ENCODE measurements around the gene PRRG1. TPM values are rescaled to one million over a fixed set of nuclear protein-coding genes. Genes with fewer than 3 reads are reported as not detected.
"Not testable (repeated sequence)": the region's sequence is repeated elsewhere in the genome, so short reads cannot be mapped to it uniquely, and the experiment has no call there.

Gene PRRG1
- total RNA-seq, 1 donor from 2014 or later, result 8.0 TPM

- H3K27ac Mint-ChIP-seq (ENCODE audit: unreplicated experiment), result no peak overlapping the region
Measured at GRCh38 chrX:37468124-37468739, 119.1 kb downstream of the PRRG1 start.

GRCh38 chrX:37470711-37471110, 121.5 kb downstream of the PRRG1 start:
- Mint-ChIP-seq H3K4me1 (no peaks in the 10 kb centered on the region), H3K36me3 (ENCODE audit: low read depth) (peaks cover 3% of the 10 kb centered on the region), H3K27me3 (ENCODE audit: low read depth) (no peaks in the 10 kb centered on the region), H3K9me3 (peaks cover 3% of the 10 kb centered on the region), H3K4me3 (no peak overlapping the region), H3K27ac (ENCODE audit: unreplicated experiment) (no peak overlapping the region)
- DNase-seq (ENCODE audit: low read depth, low spot score), result no peak
- no peak for TF ChIP-seq CTCF (conservative IDR thresholded peaks at IDR 0.05)

More at GRCh38 chrX:37468124-37468739, 119.1 kb downstream of the PRRG1 start:
- no peak for DNase-seq (ENCODE audit: low read depth, low spot score)
- Mint-ChIP-seq H3K4me3 (no peak overlapping the region), H3K36me3 (ENCODE audit: low read depth) (peaks cover 8% of the 10 kb centered on the region), H3K27me3 (ENCODE audit: low read depth) (no peaks in the 10 kb centered on the region), H3K4me1 (no peaks in the 10 kb centered on the region), H3K9me3 (peaks cover 6% of the 10 kb centered on the region)
- TF ChIP-seq CTCF (conservative IDR thresholded peaks at IDR 0.05), result no peak

- no peak for TF ChIP-seq CTCF (conservative IDR thresholded peaks at IDR 0.05)
- no peaks in the 10 kb centered on the region for H3K4me1 Mint-ChIP-seq
Measured at GRCh38 chrX:37472836-37473235, 123.7 kb downstream of the PRRG1 start.

GRCh38 chrX:37474478-37474877, 125.3 kb downstream of the PRRG1 start:
- Mint-ChIP-seq H3K9me3 (peaks cover 5% of the 10 kb centered on the region), H3K4me1 (no peaks in the 10 kb centered on the region), H3K27ac (ENCODE audit: unreplicated experiment) (no peak overlapping the region), H3K36me3 (ENCODE audit: low read depth) (peaks cover 5% of the 10 kb centered on the region), H3K27me3 (ENCODE audit: low read depth) (no peaks in the 10 kb centered on the region), H3K4me3 (no peak overlapping the region)
- no peak for DNase-seq (ENCODE audit: low read depth, low spot score)
- TF ChIP-seq CTCF (conservative IDR thresholded peaks at IDR 0.05), result no peak

More at GRCh38 chrX:37472836-37473235, 123.7 kb downstream of the PRRG1 start:
- Mint-ChIP-seq H3K4me3 (no peak overlapping the region), H3K9me3 (peaks cover 2% of the 10 kb centered on the region), H3K27me3 (ENCODE audit: low read depth) (no peaks in the 10 kb centered on the region), H3K27ac (ENCODE audit: unreplicated experiment) (no peak overlapping the region), H3K36me3 (ENCODE audit: low read depth) (peaks cover 3% of the 10 kb centered on the region)
- DNase-seq (ENCODE audit: low read depth, low spot score), result no peak

- no peak overlapping the region for H3K4me3 Mint-ChIP-seq
- no peak for TF ChIP-seq CTCF (conservative IDR thresholded peaks at IDR 0.05)
- H3K27ac Mint-ChIP-seq (ENCODE audit: unreplicated experiment), result no peak overlapping the region
- H3K36me3 Mint-ChIP-seq (ENCODE audit: low read depth), result peaks cover 2% of the 10 kb centered on the region
- peaks cover 7% of the 10 kb centered on the region for H3K9me3 Mint-ChIP-seq
- no peak for DNase-seq (ENCODE audit: low read depth, low spot score)
- H3K27me3 Mint-ChIP-seq (ENCODE audit: low read depth), result no peaks in the 10 kb centered on the region
- no peaks in the 10 kb centered on the region for H3K4me1 Mint-ChIP-seq
Measured at GRCh38 chrX:37476571-37477170, 127.5 kb downstream of the PRRG1 start.

GRCh38 chrX:37484335-37484734, 135.2 kb downstream of the PRRG1 start:
- H3K27ac Mint-ChIP-seq (ENCODE audit: unreplicated experiment); H3K4me1 Mint-ChIP-seq; H3K4me3 Mint-ChIP-seq; DNase-seq (ENCODE audit: low read depth, low spot score); H3K27me3 Mint-ChIP-seq (ENCODE audit: low read depth); H3K36me3 Mint-ChIP-seq (ENCODE audit: low read depth): not testable (repeated sequence)
- H3K9me3 Mint-ChIP-seq, result peaks cover 16% of the 10 kb centered on the region
